CD4-positive, alpha-beta T cell (primary cell): Measurements from ENCODE around the gene SUSD2. TPM values are rescaled to one million over a fixed set of nuclear protein-coding genes. Genes with fewer than 3 reads are reported as not detected.

Source experiments
- ATAC-seq: fragments of 200-7000 bp; cut with Tn5 transposase; one replicate; pipeline ENCODE4 v1.10.0; 2022; ENCODE audit warnings: mild to moderate bottlenecking; ENCODE audit not compliant: poor library complexity
- CTCF ChIA-PET: fragments of 350-600 bp; sonication (Branson Sonifier 250); formaldehyde crosslinking; loops from one replicate; lab custom pipeline; 2021; ENCODE audit warnings: antibody characterized with exemption, inconsistent platforms; lab: Charles Lee
- POLR2A ChIA-PET: fragments of 350-600 bp; sonication (Branson Sonifier 250); formaldehyde crosslinking; loops from one replicate; lab custom pipeline; 2021; ENCODE audit warnings: antibody characterized with exemption, inconsistent platforms; lab: Charles Lee
- DNase-seq, 14 experiments: peaks; one replicate each; pipeline ENCODE4 v3.0.0-alpha.2; 2013 to 2020; ENCODE audit warnings: mixed read lengths in 2 of 14
- H3K27ac ChIP-seq, 2 donors: one replicate each; pipeline versions ENCODE4 v1.5.1 to v1.7.0; 2013; ENCODE audit warnings: low read length in 2 of 2, low read depth in 1 of 2, mild to moderate bottlenecking in 1 of 2
- H3K27me3 ChIP-seq, 2 experiments: 1 replicate in 1 of 2; 2 replicates in 1 of 2; pipeline versions ENCODE4 v1.6.1 to v1.7.0; 2013; ENCODE audit warnings: low read length in 2 of 2, control low read depth in 1 of 2, mild to moderate bottlenecking in 1 of 2, moderate library complexity in 1 of 2; ENCODE audit not compliant: insufficient read depth in 2 of 2, control insufficient read depth in 1 of 2
- H3K36me3 ChIP-seq: one replicate; pipeline ENCODE4 v1.6.1; 2013; ENCODE audit warnings: low read length, control low read depth; ENCODE audit not compliant: insufficient read depth
- H3K4me1 ChIP-seq: one replicate; pipeline ENCODE4 v1.6.1; 2013; ENCODE audit warnings: low read length, control low read depth; ENCODE audit not compliant: insufficient read depth
- H3K4me3 ChIP-seq: one replicate; pipeline ENCODE4 v1.5.1; 2013; ENCODE audit warnings: mild to moderate bottlenecking, low read length, moderate library complexity
- H3K9me3 ChIP-seq, 2 experiments: 1 replicate in 1 of 2; 2 replicates in 1 of 2; pipeline versions ENCODE4 v1.6.1 to v1.7.0; 2013; ENCODE audit warnings: low read length in 2 of 2, mild to moderate bottlenecking in 2 of 2, control low read depth in 1 of 2, moderate library complexity in 1 of 2; ENCODE audit not compliant: control insufficient read depth in 1 of 2, insufficient read depth in 1 of 2
- H3K27ac Mint-ChIP-seq: one replicate; pipeline ENCODE4 v1.8.0; 2020; ENCODE audit warnings: mixed read lengths
- H3K27me3 Mint-ChIP-seq: one replicate; pipeline ENCODE4 v1.8.0; 2021; ENCODE audit warnings: mixed read lengths
- H3K36me3 Mint-ChIP-seq: one replicate; pipeline ENCODE4 v1.8.0; 2021; ENCODE audit warnings: low read depth, mixed read lengths
- H3K4me1 Mint-ChIP-seq: one replicate; pipeline ENCODE4 v1.8.0; 2021; ENCODE audit warnings: low read depth, mixed read lengths
- H3K4me3 Mint-ChIP-seq: one replicate; pipeline ENCODE4 v1.8.0; 2020; ENCODE audit warnings: mild to moderate bottlenecking, mixed read lengths
- H3K9me3 Mint-ChIP-seq: one replicate; pipeline ENCODE4 v1.8.0; 2020; ENCODE audit warnings: mixed read lengths
- intact Hi-C, 2 experiments: fragments of 100-400 bp; cut with DNase I in 1 of 2; cut with micrococcal nuclease in 1 of 2; formaldehyde crosslinking; loops; one replicate each; pipeline versions ENCODE4 v1.15.1 to v1.9.0; 2023 to 2025; cut with DNase I, micrococcal nuclease
- total RNA-seq, 174 experiments: library from RNA in 2 of 174; stranded (reverse) in 2 of 174; gene quantifications; one replicate each; pipeline ENCODE4 v1.2.3 and lab custom pipeline; 2021 to 2026
- TF ChIP-seq, protein P1 (sequence below): fragments of 200-600 bp; IDR thresholded peaks from one replicate; pipeline ENCODE4 v1.8.0; 2022; ENCODE audit warnings: antibody characterized with exemption, mild to moderate bottlenecking

SUSD2 gene
- total RNA-seq, 2 experiments from 2014 or later = 0.80 to 1.5 TPM

DNA sequence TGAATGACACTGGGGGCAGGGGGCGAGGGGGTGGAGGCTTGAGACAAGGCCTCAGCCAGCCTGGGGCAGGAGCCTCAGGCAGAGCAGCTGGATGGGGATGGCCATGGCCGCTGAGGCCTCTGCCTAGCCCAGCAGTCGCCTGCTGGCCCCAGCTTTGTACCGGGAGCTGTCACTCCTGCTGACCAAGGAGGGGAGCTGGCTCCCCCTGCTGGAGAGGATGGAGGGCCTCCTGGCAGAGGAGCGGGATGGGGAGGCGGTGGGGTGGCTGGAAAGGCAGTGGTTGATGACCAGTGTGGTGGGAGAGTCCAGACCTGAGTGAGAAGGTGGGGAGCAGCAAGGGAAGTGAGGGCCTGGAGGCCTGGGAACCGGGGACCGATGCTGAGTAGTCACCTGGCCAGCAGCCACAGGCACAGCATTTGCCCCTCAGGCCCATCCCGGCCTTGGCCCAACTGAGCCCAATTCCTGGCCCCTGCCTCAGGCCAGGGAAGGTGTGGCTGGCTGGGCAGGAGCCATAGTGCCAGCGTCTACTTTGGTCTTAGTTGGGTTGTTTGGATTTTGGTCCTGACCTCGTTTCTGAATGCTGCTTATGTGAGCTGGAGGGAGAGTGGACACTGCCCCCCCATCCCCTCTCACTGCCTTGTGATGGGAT lies 6.0 kb upstream of the SUSD2 start:
- Mint-ChIP-seq H3K4me1 (no peaks in the 10 kb centered on the region), H3K27me3 (no peaks in the 10 kb centered on the region), H3K27ac (no peak overlapping the region), H3K9me3 (no peaks in the 10 kb centered on the region), H3K36me3 (peaks cover 48% of the 10 kb centered on the region), H3K4me3 (no peak overlapping the region)
- Histone ChIP-seq H3K9me3 (no peaks in the 10 kb centered on the region), H3K36me3 (peaks cover 75% of the 10 kb centered on the region), H3K4me3 (no peak overlapping the region), H3K27me3 (no peaks in the 10 kb centered on the region), H3K4me1 (no peaks in the 10 kb centered on the region), H3K27ac (peak overlapping the region in 1 of 2 donors; percentile 21)
- TF ChIP-seq, protein P1, sequence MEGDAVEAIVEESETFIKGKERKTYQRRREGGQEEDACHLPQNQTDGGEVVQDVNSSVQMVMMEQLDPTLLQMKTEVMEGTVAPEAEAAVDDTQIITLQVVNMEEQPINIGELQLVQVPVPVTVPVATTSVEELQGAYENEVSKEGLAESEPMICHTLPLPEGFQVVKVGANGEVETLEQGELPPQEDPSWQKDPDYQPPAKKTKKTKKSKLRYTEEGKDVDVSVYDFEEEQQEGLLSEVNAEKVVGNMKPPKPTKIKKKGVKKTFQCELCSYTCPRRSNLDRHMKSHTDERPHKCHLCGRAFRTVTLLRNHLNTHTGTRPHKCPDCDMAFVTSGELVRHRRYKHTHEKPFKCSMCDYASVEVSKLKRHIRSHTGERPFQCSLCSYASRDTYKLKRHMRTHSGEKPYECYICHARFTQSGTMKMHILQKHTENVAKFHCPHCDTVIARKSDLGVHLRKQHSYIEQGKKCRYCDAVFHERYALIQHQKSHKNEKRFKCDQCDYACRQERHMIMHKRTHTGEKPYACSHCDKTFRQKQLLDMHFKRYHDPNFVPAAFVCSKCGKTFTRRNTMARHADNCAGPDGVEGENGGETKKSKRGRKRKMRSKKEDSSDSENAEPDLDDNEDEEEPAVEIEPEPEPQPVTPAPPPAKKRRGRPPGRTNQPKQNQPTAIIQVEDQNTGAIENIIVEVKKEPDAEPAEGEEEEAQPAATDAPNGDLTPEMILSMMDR = peak; percentile 71
- POLR2A ChIA-PET = interaction anchor here (1.1 to 1.9 kb wide), 4 partner anchors 11 to 42 kb away, joined by 3 to 13 read pairs (median 6); no protein-coding TSS in a partner anchor
- intact Hi-C loops = loop anchor here (1.0 kb wide), 2 partner anchors 42 to 68 kb away; no protein-coding TSS in a partner anchor
- CTCF ChIA-PET = interaction anchor here (0.7 to 3.1 kb wide), 11 partner anchors 18 to 219 kb away, joined by 3 to 25 read pairs (median 4); no protein-coding TSS in a partner anchor
- peak; percentile 41 to 79 (median 61) for DNase-seq
- ATAC-seq = peak; percentile 68

DNA sequence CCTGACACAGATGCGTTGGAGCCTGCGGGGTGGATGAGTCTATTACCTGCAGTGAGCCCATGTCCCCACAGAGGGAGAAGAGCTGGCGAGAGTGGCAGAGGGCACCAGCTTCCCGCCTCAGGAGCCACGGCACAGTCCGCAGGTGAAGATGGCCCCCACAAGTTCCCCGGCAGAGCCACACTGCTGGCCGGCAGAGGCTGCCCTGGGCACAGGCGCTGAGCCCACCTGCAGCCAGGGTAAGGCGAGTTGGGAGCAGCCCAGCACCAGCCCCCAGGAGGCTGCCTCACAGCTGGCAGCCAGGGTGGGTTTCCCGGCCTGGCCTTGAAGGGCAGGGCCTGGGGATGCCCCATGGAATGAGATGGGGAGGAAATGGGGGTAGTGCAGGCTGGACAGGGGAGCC lies 5.2 kb upstream of the SUSD2 start:
- Mint-ChIP-seq H3K4me1 (no peaks in the 10 kb centered on the region), H3K4me3 (no peak overlapping the region), H3K9me3 (no peaks in the 10 kb centered on the region), H3K27me3 (no peaks in the 10 kb centered on the region), H3K36me3 (peaks cover 48% of the 10 kb centered on the region), H3K27ac (no peak overlapping the region)
- CTCF ChIA-PET = interaction anchor here (0.8 to 3.1 kb wide), 7 partner anchors 20 to 220 kb away, joined by 3 to 25 read pairs (median 6); no protein-coding TSS in a partner anchor
- intact Hi-C loops = no loop called here
- H3K27me3 ChIP-seq = no peaks in the 10 kb centered on the region
- no peak overlapping the region for H3K4me3 ChIP-seq
- ATAC-seq (no peak), DNase-seq (no peak)
- H3K27ac ChIP-seq = no peak overlapping the region
- peaks cover 68% of the 10 kb centered on the region for H3K36me3 ChIP-seq
- TF ChIP-seq, protein P1 = no peak
- H3K9me3 ChIP-seq = no peaks in the 10 kb centered on the region
- POLR2A ChIA-PET = no interaction called here
- no peaks in the 10 kb centered on the region for H3K4me1 ChIP-seq

DNA sequence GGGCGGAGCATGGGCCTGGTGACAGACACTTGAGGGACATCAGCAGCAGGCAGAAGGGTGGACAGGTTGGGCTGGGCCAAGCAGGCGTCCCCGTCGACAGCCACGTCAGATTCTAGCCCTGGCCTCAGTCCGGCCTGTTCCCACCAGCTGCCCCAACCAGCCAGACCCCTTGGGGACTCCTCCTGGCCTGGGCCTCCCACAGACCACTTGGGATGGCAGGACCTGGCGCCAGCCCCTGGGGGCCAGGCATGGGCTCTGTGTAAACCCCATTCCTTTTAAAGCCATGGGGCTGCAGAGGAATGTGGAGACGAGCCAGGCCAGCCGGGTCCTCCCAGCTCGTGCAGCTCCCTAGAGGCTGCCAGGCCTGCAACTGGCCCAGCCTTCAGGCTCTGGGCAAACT lies 4.7 kb upstream of the SUSD2 start:
- no peaks in the 10 kb centered on the region for H3K27me3 ChIP-seq
- no peak overlapping the region for H3K27ac ChIP-seq
- Mint-ChIP-seq H3K36me3 (peaks cover 44% of the 10 kb centered on the region), H3K27me3 (no peaks in the 10 kb centered on the region), H3K27ac (no peak overlapping the region), H3K4me1 (no peaks in the 10 kb centered on the region), H3K9me3 (no peaks in the 10 kb centered on the region), H3K4me3 (no peak overlapping the region)
- TF ChIP-seq, protein P1 = no peak
- intact Hi-C loops = no loop called here
- H3K36me3 ChIP-seq = peaks cover 62% of the 10 kb centered on the region
- POLR2A ChIA-PET = no interaction called here
- ATAC-seq (no peak), DNase-seq (no peak)
- CTCF ChIA-PET = interaction anchor here (3.1 kb wide), 1 partner anchor 44 kb away, joined by 25 read pairs; no protein-coding TSS in a partner anchor
- no peaks in the 10 kb centered on the region for H3K9me3 ChIP-seq
- H3K4me1 ChIP-seq = no peaks in the 10 kb centered on the region
- H3K4me3 ChIP-seq = no peak overlapping the region
